ENCODE measurements around the gene METTL22.

METTL22 gene

GRCh38 chr16:8595783-8596182 is 25.7 kb upstream of the METTL22 start:
- DNase-seq: no peak

- no peak for DNase-seq
Observed at GRCh38 chr16:8596581-8596980, 24.9 kb upstream of the METTL22 start.

- no peak for DNase-seq
Observed at GRCh38 chr16:8600144-8600775, 21.2 kb upstream of the METTL22 start.

GRCh38 chr16:8605554-8605953 is 15.9 kb upstream of the METTL22 start:
- no peak for DNase-seq

GRCh38 chr16:8607214-8607613 is 14.3 kb upstream of the METTL22 start:
- DNase-seq: no peak

GRCh38 chr16:8611122-8611521 is 10.4 kb upstream of the METTL22 start:
- DNase-seq: no peak

- DNase-seq: no peak
Observed at GRCh38 chr16:8611886-8612600, 9.5 kb upstream of the METTL22 start.

- no peak for DNase-seq
Observed at GRCh38 chr16:8614435-8615029, 7.0 kb upstream of the METTL22 start.

GRCh38 chr16:8619671-8620370 is 1.7 kb upstream of the METTL22 start:
- DNase-seq: no peak

- DNase-seq: no peak
Observed at GRCh38 chr16:8620535-8620934, 963 bp upstream of the METTL22 start.

GRCh38 chr16:8621222-8621571 is 301 bp upstream of the METTL22 start:
- no peak for DNase-seq

GRCh38 chr16:8622315-8622656 is 788 bp downstream of the METTL22 start:
- DNase-seq: no peak

GRCh38 chr16:8623634-8624033 is 2.1 kb downstream of the METTL22 start:
- no peak for DNase-seq

- DNase-seq: no peak
Observed at GRCh38 chr16:8625491-8626087, 4.1 kb downstream of the METTL22 start.

GRCh38 chr16:8626946-8627345 is 5.4 kb downstream of the METTL22 start:
- no peak for DNase-seq

GRCh38 chr16:8627456-8627855 is 6.0 kb downstream of the METTL22 start:
- no peak for DNase-seq

- no peak for DNase-seq
Observed at GRCh38 chr16:8628981-8629725, 7.7 kb downstream of the METTL22 start.

GRCh38 chr16:8630255-8630953 is 8.9 kb downstream of the METTL22 start:
- DNase-seq: no peak

- DNase-seq: no peak
Observed at GRCh38 chr16:8631373-8631772, 9.9 kb downstream of the METTL22 start.

- DNase-seq: no peak
Observed at GRCh38 chr16:8631818-8632465, 10.4 kb downstream of the METTL22 start.

- DNase-seq: no peak
Observed at GRCh38 chr16:8632675-8633182, 11.2 kb downstream of the METTL22 start.

All from activated CD4-positive, alpha-beta T cell treated with anti-CD3 and anti-CD28 coated beads, Interleukin-2, Interleukin-6, amounts not matched to agents 100 ng/mL and 50 ng/mL, durations not matched to agents 16 hours and 8 hours (primary cell).